Spinal cord (tissue), 4 donors: Measurements from ENCODE around the gene LIN28B. TPM values are rescaled to one million over a fixed set of nuclear protein-coding genes. Genes with fewer than 3 reads are reported as not detected.

Experiments used
- polyA plus RNA-seq, 2 donors: library from polyadenylated mRNA; unstranded; fragments of 120-200 nt; gene quantifications; one replicate each; pipeline ENCODE4 v1.2.1, GENCODE V29; 2013; ENCODE audit not compliant: insufficient read length in 2 of 2
- small RNA-seq: library from RNA; depleted of rRNA; stranded (forward); fragments of <200 nt; gene quantifications from one replicate; pipeline ENCODE3, GENCODE V24; 2014; ENCODE audit warnings: low replicate concordance
- total RNA-seq, 2 donors: library from RNA; depleted of rRNA in 1 of 2; stranded (reverse); fragments of 120-200 nt in 1 of 2; fragments of >200 nt in 1 of 2; gene quantifications; one replicate each; pipeline versions ENCODE4 v1.2.3 to v1.2.4, GENCODE V29; 2013 to 2014

Gene LIN28B
- total and polyA plus RNA-seq, 4 donors: 0.44 to 1.7 (median 1.1) TPM

Small RNA genes within 50 kb of the gene (small RNA-seq; reads per million reads assigned to genes)
- gene RNU6-1106P: not detected

Other genes with a start within 250 kb of the LIN28B start
- 10 to 100 TPM; 20.1 to 44.1 TPM for gene HACE1, start 97.2 kb upstream of the LIN28B start, total RNA-seq
- 10 to 100 TPM; 21.4 to 23.4 TPM for gene HACE1, start 97.2 kb upstream of the LIN28B start, polyA plus RNA-seq
- 1 to 10 TPM; 1.8 to 9.0 TPM for gene POPDC3, start 222.9 kb downstream of the LIN28B start, total RNA-seq
- gene POPDC3, start 222.9 kb downstream of the LIN28B start, polyA plus RNA-seq: 1 to 10 TPM; 4.9 to 5.7 TPM